Neural cell (in vitro differentiated cells): Measurements from ENCODE around the gene ASIC3. TPM values are rescaled to one million over a fixed set of nuclear protein-coding genes. Genes with fewer than 3 reads are reported as not detected.

Experiments
- H2AFZ ChIP-seq: fragments of 200-600, 300-800 bp; sonication (generic), shearing (Covaris generic); 2 replicates; pipeline ENCODE4 v1.6.0; 2014; ENCODE audit warnings: low read depth, mild to moderate bottlenecking, antibody characterized with exemption, low read length, moderate library complexity
- H3F3A ChIP-seq: fragments of 200-600 bp; shearing (Covaris generic); 2 replicates; pipeline ENCODE4 v1.6.1; 2016; ENCODE audit warnings: mild to moderate bottlenecking, moderate library complexity, mixed read lengths, antibody characterized with exemption, low read length; ENCODE audit not compliant: insufficient read depth, poor library complexity, severe bottlenecking
- H3K27ac ChIP-seq: fragments of 200-600, 300-800 bp; sonication (generic), shearing (Covaris generic); 2 replicates; pipeline ENCODE4 v1.5.1; 2014; ENCODE audit warnings: mild to moderate bottlenecking, low read length, moderate library complexity
- H3K27me3 ChIP-seq: fragments of 300-800, 200-600 bp; sonication (generic), shearing (Covaris generic); 2 replicates; pipeline ENCODE4 v1.6.0; 2014; ENCODE audit warnings: mild to moderate bottlenecking, low read depth, low read length, moderate library complexity; ENCODE audit not compliant: insufficient read depth
- H3K36me3 ChIP-seq: fragments of 300-800, 200-600 bp; sonication (generic), shearing (Covaris generic); 2 replicates; pipeline ENCODE4 v1.5.1; 2014; ENCODE audit warnings: mild to moderate bottlenecking, antibody characterized with exemption, low read length, moderate library complexity; ENCODE audit not compliant: insufficient read depth
- H3K4me2 ChIP-seq: fragments of 300-800, 200-600 bp; sonication (generic), shearing (Covaris generic); 2 replicates; pipeline ENCODE4 v1.6.0; 2014; ENCODE audit warnings: mild to moderate bottlenecking, low read length
- H3K4me3 ChIP-seq: fragments of 300-800, 200-600 bp; sonication (generic), shearing (Covaris generic); 2 replicates; pipeline ENCODE4 v1.5.1; 2014; ENCODE audit warnings: mild to moderate bottlenecking, low read length, moderate library complexity
- H3K79me2 ChIP-seq: fragments of 200-600 bp; shearing (Covaris generic); replicated peaks from 2 replicates; pipeline ENCODE4 v1.6.0; 2014; ENCODE audit warnings: mild to moderate bottlenecking, low read length, moderate library complexity; ENCODE audit not compliant: insufficient read depth
- H3K9ac ChIP-seq: fragments of 300-800, 200-600 bp; sonication (generic), shearing (Covaris generic); 2 replicates; pipeline ENCODE4 v1.6.1; 2016; ENCODE audit warnings: mild to moderate bottlenecking, low read length, mixed read lengths
- H3K9me2 ChIP-seq: fragments of 200-600 bp; shearing (Covaris generic); 2 replicates; pipeline ENCODE4 v1.6.1; 2016; ENCODE audit warnings: mild to moderate bottlenecking, low read length, mixed read lengths; ENCODE audit not compliant: insufficient read depth
- H3K9me3 ChIP-seq: fragments of 200-600, 300-800 bp; sonication (generic), shearing (Covaris generic); 2 replicates; pipeline ENCODE4 v1.6.1; 2016; ENCODE audit warnings: mild to moderate bottlenecking, mixed run types, low read length, moderate library complexity, mixed read lengths
- H4K20me1 ChIP-seq: fragments of 200-600 bp; shearing (Covaris generic); 2 replicates; pipeline ENCODE4 v1.6.1; 2016; ENCODE audit warnings: mild to moderate bottlenecking, mixed run types; ENCODE audit not compliant: insufficient read depth
- EP300 ChIP-seq: fragments of 450-650 bp; conservative IDR thresholded peaks from 2 replicates; pipeline ENCODE4 v1.6.1; 2014; ENCODE audit warnings: antibody characterized with exemption, mild to moderate bottlenecking, moderate library complexity; ENCODE audit not compliant: poor library complexity, severe bottlenecking
- EZH2 ChIP-seq: fragments of 200-600, 300-800 bp; shearing (Covaris generic), sonication (generic); IDR thresholded peaks from 2 replicates; pipeline ENCODE4 v1.6.1; 2014; ENCODE audit warnings: antibody characterized with exemption, low read length, borderline replicate concordance, mild to moderate bottlenecking; ENCODE audit not compliant: insufficient read depth, poor library complexity, severe bottlenecking
- MXI1 ChIP-seq: fragments of 450-650 bp; conservative IDR thresholded peaks from 2 replicates; pipeline ENCODE4 v1.6.1; 2014; ENCODE audit warnings: antibody characterized with exemption, mild to moderate bottlenecking; ENCODE audit not compliant: poor library complexity, severe bottlenecking
- POLR2AphosphoS5 ChIP-seq: IDR thresholded peaks from 2 replicates; pipeline ENCODE4 v1.6.1; 2012
- RAD21 ChIP-seq: fragments of 450-650 bp; conservative IDR thresholded peaks from 2 replicates; pipeline ENCODE4 v1.6.1; 2014; ENCODE audit warnings: antibody characterized with exemption, mild to moderate bottlenecking, moderate library complexity
- SMC3 ChIP-seq: fragments of 450-650 bp; conservative IDR thresholded peaks from 2 replicates; pipeline ENCODE4 v1.6.1; 2014; ENCODE audit warnings: antibody characterized with exemption, mild to moderate bottlenecking, moderate library complexity; ENCODE audit not compliant: poor library complexity
- TAF1 ChIP-seq: IDR thresholded peaks from 2 replicates; pipeline ENCODE4 v1.6.1; 2012; ENCODE audit warnings: low read depth
- polyA plus RNA-seq: library from polyadenylated mRNA; depleted of rRNA; stranded (reverse); fragments of >200 nt; gene quantifications from 2 replicates; pipeline ENCODE4 v1.2.3, GENCODE V29; 2014
- TF ChIP-seq, protein P1 (sequence below): IDR thresholded peaks from 2 replicates; pipeline ENCODE4 v1.6.1; 2012; ENCODE audit warnings: borderline replicate concordance
- TF ChIP-seq, protein P2 (sequence below): fragments of 450-650 bp; IDR thresholded peaks from 2 replicates; pipeline ENCODE4 v1.5.1; 2014; ENCODE audit warnings: antibody characterized with exemption, mild to moderate bottlenecking, moderate library complexity; ENCODE audit not compliant: poor library complexity, severe bottlenecking

The ASIC3 gene
- polyA plus RNA-seq, 1 donor from 2014 or later, result 3.3 TPM

DNA sequence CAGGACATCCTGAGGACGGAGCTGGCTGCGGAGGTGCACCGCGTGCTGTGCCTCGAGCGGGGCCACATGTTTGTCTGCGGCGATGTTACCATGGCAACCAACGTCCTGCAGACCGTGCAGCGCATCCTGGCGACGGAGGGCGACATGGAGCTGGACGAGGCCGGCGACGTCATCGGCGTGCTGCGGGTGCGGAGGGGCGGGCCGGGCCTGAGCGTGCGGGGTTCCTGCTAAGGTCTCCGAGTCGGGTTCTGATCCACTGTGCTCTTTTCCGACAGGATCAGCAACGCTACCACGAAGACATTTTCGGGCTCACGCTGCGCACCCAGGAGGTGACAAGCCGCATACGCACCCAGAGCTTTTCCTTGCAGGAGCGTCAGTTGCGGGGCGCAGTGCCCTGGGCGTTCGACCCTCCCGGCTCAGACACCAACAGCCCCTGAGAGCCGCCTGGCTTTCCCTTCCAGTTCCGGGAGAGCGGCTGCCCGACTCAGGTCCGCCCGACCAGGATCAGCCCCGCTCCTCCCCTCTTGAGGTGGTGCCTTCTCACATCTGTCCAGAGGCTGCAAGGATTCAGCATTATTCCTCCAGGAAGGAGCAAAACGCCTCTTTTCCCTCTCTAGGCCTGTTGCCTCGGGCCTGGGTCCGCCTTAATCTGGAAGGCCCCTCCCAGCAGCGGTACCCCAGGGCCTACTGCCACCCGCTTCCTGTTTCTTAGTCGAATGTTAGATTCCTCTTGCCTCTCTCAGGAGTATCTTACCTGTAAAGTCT is 34.4 kb upstream of the ASIC3 start:
- H3K27me3 ChIP-seq, result peaks cover 12% of the 10 kb centered on the region
- no peaks in the 10 kb centered on the region for H3K36me3 ChIP-seq
- no peak overlapping the region for H3K4me2 ChIP-seq
- no peak overlapping the region for H2AFZ ChIP-seq
- no peak overlapping the region for H3K27ac ChIP-seq
- H3K9me2 ChIP-seq, result no peaks in the 10 kb centered on the region
- peak overlapping the region; percentile 38 for H3K4me3 ChIP-seq
- TF ChIP-seq, protein P1, sequence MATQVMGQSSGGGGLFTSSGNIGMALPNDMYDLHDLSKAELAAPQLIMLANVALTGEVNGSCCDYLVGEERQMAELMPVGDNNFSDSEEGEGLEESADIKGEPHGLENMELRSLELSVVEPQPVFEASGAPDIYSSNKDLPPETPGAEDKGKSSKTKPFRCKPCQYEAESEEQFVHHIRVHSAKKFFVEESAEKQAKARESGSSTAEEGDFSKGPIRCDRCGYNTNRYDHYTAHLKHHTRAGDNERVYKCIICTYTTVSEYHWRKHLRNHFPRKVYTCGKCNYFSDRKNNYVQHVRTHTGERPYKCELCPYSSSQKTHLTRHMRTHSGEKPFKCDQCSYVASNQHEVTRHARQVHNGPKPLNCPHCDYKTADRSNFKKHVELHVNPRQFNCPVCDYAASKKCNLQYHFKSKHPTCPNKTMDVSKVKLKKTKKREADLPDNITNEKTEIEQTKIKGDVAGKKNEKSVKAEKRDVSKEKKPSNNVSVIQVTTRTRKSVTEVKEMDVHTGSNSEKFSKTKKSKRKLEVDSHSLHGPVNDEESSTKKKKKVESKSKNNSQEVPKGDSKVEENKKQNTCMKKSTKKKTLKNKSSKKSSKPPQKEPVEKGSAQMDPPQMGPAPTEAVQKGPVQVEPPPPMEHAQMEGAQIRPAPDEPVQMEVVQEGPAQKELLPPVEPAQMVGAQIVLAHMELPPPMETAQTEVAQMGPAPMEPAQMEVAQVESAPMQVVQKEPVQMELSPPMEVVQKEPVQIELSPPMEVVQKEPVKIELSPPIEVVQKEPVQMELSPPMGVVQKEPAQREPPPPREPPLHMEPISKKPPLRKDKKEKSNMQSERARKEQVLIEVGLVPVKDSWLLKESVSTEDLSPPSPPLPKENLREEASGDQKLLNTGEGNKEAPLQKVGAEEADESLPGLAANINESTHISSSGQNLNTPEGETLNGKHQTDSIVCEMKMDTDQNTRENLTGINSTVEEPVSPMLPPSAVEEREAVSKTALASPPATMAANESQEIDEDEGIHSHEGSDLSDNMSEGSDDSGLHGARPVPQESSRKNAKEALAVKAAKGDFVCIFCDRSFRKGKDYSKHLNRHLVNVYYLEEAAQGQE, result no peak
- TF ChIP-seq SMC3 (no peak), POLR2AphosphoS5 (peak; percentile 14)
- no peaks in the 10 kb centered on the region for H3K79me2 ChIP-seq
- H3F3A ChIP-seq, result no peaks in the 10 kb centered on the region
- H3K9ac ChIP-seq, result no peak overlapping the region
- no peaks in the 10 kb centered on the region for H3K9me3 ChIP-seq
- no peaks in the 10 kb centered on the region for H4K20me1 ChIP-seq

DNA sequence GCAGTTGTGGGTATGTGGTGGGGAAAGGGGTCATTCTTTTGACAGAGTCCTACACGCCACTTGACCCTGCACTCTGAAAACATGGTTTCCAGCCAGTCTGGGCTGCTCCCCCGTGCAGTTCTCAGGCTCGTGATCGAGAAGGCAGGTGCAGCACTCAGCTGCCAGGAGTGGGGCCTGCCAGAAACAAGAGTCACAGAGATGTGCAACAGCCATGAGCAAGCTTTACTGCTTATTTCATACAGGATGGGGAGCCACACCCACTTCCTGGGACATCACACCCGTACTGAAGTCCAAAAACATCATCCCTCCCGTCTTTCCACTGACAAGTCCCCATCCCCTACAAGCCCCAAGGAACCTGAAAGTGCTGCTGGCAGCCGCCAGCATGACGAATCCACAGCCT is 33.4 kb upstream of the ASIC3 start:
- H3K4me2 ChIP-seq, result no peak overlapping the region
- no peak overlapping the region for H3K4me3 ChIP-seq
- no peak for TF ChIP-seq MXI1
- no peak for TF ChIP-seq EZH2
- no peak for TF ChIP-seq RAD21
- TF ChIP-seq POLR2AphosphoS5, result no peak
- TF ChIP-seq SMC3, result no peak
- TF ChIP-seq, protein P1, result no peak
- TF ChIP-seq EP300, result no peak
- TF ChIP-seq, protein P2, sequence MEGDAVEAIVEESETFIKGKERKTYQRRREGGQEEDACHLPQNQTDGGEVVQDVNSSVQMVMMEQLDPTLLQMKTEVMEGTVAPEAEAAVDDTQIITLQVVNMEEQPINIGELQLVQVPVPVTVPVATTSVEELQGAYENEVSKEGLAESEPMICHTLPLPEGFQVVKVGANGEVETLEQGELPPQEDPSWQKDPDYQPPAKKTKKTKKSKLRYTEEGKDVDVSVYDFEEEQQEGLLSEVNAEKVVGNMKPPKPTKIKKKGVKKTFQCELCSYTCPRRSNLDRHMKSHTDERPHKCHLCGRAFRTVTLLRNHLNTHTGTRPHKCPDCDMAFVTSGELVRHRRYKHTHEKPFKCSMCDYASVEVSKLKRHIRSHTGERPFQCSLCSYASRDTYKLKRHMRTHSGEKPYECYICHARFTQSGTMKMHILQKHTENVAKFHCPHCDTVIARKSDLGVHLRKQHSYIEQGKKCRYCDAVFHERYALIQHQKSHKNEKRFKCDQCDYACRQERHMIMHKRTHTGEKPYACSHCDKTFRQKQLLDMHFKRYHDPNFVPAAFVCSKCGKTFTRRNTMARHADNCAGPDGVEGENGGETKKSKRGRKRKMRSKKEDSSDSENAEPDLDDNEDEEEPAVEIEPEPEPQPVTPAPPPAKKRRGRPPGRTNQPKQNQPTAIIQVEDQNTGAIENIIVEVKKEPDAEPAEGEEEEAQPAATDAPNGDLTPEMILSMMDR, result no peak
- no peak for TF ChIP-seq TAF1
- no peaks in the 10 kb centered on the region for H3K9me3 ChIP-seq
- H3K9me2 ChIP-seq, result no peaks in the 10 kb centered on the region
- H3K27me3 ChIP-seq, result peaks cover 22% of the 10 kb centered on the region
- no peaks in the 10 kb centered on the region for H4K20me1 ChIP-seq
- no peaks in the 10 kb centered on the region for H3F3A ChIP-seq
- H2AFZ ChIP-seq, result no peak overlapping the region
- H3K27ac ChIP-seq, result no peak overlapping the region
- no peaks in the 10 kb centered on the region for H3K36me3 ChIP-seq
- no peak overlapping the region for H3K9ac ChIP-seq
- H3K79me2 ChIP-seq, result no peaks in the 10 kb centered on the region
